A204.1 (cell line): ENCODE results near the gene PREX1.
"Not testable (repeated sequence)": the region's sequence is repeated elsewhere in the genome, so short reads cannot be mapped to it uniquely, and the experiment has no call there.

Experiments used
- FAIRE-seq: peaks from 2 replicates; lab custom pipeline; 2012; peaks lifted over from hg19 to GRCh38; lab: Jason Lieb, UNC

The PREX1 gene

GRCh38 chr20:48825566-48825920, 2.3 kb downstream of the PREX1 start:
- no peak for FAIRE-seq

GRCh38 chr20:48824830-48825565, 2.8 kb downstream of the PREX1 start:
- no peak for FAIRE-seq

- no peak for FAIRE-seq
Measured at GRCh38 chr20:48823960-48824498, 3.8 kb downstream of the PREX1 start.

DNA sequence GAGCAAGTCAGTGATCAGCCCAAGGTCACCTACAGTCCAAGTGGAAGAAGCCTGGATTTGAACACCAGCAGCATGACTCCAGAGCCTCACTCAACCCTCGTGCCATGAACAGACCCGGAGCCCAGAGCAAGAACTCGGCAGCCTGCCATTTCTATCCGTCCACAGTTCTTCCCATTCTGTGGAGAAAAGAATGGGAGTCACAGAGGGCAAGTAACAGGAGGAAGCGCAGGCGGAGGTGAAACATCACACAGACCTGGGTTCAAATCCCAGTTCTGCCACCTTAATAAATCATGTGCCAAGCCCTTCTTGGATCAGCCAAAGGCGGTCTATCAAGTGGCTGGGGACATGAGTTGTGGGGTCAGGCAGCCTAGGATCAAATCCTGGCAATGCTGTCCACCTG, 4.3 kb downstream of the PREX1 start:
- FAIRE-seq = no peak

DNA sequence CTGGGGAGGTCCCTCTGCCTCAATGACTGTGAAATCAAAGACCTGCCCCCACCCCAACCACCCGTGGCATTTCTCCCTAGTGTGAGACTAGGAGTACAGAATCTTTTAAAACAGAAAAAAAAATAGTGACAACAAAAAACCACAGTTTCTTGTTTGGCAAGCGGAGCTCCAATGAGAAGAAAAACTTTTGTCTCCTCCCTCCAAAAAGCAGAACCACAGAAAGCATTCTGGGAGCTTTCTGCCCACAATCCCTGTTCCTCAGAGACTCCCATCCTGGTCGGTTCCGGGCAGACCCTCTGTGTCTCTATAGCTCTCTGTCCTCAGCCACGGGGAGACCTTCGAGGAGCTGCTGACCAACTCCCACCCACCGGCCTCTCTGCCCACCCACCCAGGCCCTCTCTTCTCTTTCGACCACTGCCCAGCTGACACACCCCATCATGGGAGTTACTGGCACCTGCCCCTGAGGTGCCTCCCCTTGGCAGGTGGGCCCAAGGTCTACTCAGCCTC, 4.9 kb downstream of the PREX1 start:
- no peak for FAIRE-seq

DNA sequence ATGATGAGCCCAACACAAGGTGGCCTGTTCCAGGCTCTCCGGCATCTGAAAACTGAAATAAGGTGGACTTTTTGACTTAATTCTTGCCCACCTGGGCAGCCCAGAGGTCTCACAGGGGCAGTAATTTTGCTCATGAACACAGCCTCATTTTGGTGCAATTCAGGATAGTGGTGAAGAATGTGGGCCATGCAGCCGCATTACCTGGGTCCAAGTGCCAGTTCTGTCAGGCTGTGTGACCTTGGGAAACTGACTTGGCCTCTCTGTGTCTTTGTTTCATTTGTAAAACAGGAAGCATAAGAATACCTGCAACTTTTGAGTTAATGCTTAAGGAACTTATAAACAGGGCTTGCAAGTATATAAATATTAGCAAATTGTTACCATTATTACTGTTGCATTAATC, 5.6 kb downstream of the PREX1 start:
- FAIRE-seq = no peak

GRCh38 chr20:48821261-48821920, 6.4 kb downstream of the PREX1 start:
- FAIRE-seq = no peak

- no peak for FAIRE-seq
Measured at GRCh38 chr20:48820649-48820973, 7.2 kb downstream of the PREX1 start.

- no peak for FAIRE-seq
Measured at GRCh38 chr20:48819821-48820648, 7.8 kb downstream of the PREX1 start.

DNA sequence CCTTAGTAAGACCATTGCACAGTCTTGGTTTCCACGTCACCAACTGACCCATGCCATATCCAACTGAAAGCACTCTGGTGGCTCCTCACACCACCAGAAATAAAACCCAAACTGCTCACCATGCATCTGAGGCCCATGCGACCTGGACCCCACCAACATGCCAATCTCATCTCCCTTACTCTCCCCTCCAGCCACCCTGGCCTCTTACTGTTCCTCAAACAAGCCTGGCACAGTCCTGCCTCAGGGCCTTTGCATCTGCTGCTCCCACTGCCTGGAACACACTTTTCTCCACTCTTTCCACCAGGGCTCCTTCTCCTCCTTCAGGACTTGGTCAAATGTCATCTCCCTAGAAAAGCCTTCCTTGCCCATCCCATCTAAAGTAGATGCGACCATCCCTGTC, 8.7 kb downstream of the PREX1 start:
- no peak for FAIRE-seq

GRCh38 chr20:48818481-48818987, 9.3 kb downstream of the PREX1 start:
- no peak for FAIRE-seq

DNA sequence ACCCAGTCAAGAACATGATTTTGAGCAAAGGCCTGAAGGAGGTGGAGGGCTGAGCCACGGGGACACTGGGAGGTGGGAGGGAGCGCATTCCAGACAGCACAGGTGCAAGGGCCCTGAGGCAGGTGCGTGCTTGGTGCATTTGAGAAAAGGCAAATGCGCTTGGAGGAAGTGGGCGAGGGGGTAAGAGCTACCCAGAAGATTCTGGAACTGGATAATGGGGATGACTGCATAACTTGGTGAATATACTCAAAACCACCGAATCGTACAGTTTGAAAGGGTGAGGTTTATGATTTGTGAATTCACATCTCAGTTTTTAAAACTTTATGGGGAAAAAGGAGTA, 9.8 kb downstream of the PREX1 start:
- FAIRE-seq = no peak

DNA sequence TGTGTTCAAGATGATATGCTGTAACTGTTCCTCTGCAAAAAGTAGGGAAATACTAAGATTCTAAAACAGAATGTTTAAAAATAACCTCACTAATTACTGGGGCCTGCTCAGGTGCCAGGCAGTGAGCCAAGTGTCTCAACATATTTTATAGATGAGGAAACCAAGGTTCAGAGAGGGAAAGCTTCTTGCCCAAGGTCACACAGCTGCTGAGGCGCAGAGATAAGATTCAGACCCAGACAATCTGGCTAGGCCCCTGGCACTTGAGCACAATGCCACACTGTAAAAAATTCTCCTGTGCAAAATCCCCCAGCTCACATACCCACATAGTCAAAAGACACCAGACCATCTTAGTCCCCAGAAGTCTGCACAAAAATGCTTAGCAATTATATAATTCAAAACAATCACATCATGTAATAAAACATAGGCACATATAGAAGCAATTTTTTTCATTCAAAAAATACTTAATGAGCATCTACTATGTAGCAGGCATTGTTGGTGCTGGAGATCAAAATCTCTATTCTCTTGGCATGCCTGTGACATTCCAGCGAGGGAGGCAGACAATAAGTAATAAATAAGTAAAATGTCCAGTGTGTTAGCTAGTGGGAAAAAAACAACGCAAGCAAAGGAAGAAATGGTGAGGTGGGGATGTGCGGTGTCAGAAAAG, 10.3 kb downstream of the PREX1 start:
- no peak for FAIRE-seq

DNA sequence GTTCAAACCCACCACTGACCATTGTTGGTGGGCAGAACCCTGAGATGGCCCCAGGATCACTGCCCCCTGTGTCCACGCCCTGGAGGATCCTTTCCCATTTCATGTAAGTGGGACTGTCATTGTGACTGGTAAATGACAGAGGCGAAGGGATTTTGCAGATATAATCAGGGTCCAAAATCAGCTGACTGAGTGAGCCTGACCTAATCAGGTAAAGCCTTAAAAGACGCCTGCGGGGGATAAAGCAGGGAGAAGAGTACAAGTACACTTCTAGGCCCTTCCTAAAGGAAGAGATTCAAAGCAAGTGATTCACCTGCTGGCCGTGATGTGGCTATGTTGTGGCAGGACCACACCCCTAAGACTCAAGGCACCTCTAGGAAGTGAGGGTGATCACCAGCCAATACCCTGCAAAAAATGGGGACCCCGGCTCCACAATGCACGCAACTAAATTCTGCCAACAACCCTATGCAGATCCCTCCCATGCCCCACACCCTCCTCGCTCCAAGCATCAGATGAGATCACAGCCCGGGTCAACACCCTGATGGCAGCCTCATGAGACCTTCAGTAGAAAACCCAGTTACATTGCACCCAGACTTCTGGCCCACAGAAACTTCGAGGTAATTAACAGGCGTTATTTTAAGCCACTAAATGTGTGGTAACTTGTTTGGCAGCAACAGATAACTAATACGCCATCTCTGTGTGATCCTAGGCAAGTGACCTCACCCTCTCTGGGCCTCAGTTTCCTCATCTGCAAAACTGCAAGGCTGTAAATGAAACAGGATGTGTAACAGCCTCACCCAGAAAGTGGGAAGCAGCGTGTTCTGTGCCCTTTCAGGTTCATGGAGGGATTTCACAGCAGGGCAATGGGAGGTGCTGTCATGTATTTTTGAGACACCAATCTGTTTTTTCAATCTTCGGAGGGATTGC, 11.3 kb downstream of the PREX1 start:
- FAIRE-seq = no peak

- FAIRE-seq = no peak
Measured at GRCh38 chr20:48815537-48815936, 12.3 kb downstream of the PREX1 start.

GRCh38 chr20:48814633-48815032, 13.2 kb downstream of the PREX1 start:
- no peak for FAIRE-seq

GRCh38 chr20:48813930-48814546, 13.8 kb downstream of the PREX1 start:
- no peak for FAIRE-seq

DNA sequence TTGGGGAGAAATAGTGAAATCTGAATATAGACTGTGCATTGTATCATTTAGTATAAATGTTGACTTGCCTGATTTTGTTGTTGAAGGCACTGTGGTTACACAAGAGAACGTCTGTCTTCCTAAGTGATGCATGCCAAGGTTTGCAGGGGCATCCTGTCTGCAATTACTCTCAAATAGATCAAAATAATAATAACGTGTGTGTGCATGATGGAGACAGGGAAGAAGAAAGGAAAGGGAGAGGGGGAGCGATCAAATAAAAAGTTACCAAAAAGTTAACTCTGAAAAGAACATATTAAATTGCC, 14.4 kb downstream of the PREX1 start:
- no peak for FAIRE-seq

- no peak for FAIRE-seq
Measured at GRCh38 chr20:48812600-48813445, 15.0 kb downstream of the PREX1 start.

DNA sequence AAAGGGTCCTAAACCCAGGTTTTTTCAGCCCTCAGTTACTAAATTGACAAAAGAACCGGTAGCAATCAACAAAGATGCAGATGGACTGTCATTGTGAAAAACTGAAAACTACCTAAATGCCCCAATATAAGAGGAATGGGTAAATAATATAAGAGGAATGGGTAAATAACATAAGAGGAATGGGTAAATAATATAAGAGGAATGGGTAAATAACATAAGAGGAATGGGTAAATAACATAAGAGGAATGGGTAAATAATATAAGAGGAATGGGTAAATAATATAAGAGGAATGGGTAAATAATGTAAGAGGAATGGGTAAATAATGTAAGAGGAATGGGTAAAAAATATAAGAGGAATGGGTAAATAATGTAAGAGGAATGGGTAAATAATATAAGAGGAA, 15.7 kb downstream of the PREX1 start:
- not testable (repeated sequence) for FAIRE-seq
